Measurements from ENCODE around the gene CHEK2. TPM values are rescaled to one million over a fixed set of nuclear protein-coding genes. Genes with fewer than 3 reads are reported as not detected.
A peak's percentile ranks its signal among the peaks of the same experiment; 100 is the strongest.

CHEK2 gene
- total and polyA plus RNA-seq, 2 of the 4 experiments (the other 2 are of a cell fraction) = 9.9 to 16.1 TPM

DNA sequence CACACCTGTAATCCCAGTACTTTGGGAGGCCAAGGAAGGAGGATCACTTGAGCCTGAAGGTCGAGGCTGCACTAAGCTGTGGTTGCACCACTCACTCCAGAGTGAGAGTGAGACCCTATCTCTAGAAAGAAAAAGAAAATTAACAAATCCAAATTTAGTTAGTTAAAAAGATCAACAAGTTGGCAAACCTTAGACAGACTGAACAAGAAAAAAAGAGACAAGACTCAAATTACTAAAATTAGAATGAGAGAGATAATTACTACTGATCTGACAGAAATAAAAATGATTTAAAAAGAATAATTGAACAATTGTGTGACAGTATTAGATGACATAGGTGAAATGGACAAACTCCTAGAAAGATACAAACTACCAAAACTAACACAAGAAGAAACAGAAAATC is 13.6 kb downstream of the CHEK2 start:
- dilution Hi-C loops (cut with HindIII; ENCODE audit: low sequenced_read_pairs, unreplicated experiment) (no loop called here), in situ Hi-C loops (cut with MboI; ENCODE audit: low sequenced_read_pairs) (no loop called here), intact Hi-C loops (cut with micrococcal nuclease) (no loop called here)
- no peaks in the 10 kb centered on the region for H3K27me3 ChIP-seq (ENCODE audit: control insufficient read depth, insufficient read depth, low read length)
- ChIA-PET POLR2A (ENCODE audit: unreplicated experiment) (no interaction called here), CTCF (no interaction called here)
- H2BK20ac ChIP-seq (ENCODE audit: low read depth, low read length) = no peak overlapping the region
- H2AK9ac ChIP-seq (replicated peaks; ENCODE audit: low read depth, low read length, poor library complexity) = no peak overlapping the region
- DNase-seq (no peak), ATAC-seq (ENCODE audit: low read depth) (no peak)
- no peak overlapping the region for H3K56ac ChIP-seq (ENCODE audit: extremely low read depth, insufficient read depth, low read length)
- no peak overlapping the region for H2AFZ ChIP-seq (replicated peaks; ENCODE audit: low read length, poor library complexity)
- H2AK5ac ChIP-seq (ENCODE audit: low read depth, low read length) = no peak overlapping the region
- H3K36me3 ChIP-seq (ENCODE audit: control insufficient read depth, insufficient read depth, low read length) = peaks cover 2% of the 10 kb centered on the region; the same call in 1 of the 2 replicates
- no TSS peak for BruUV-seq (replicated peaks)
- no peak overlapping the region for H3K4me2 ChIP-seq (ENCODE audit: low read depth, low read length)
- no peak overlapping the region for H3K4ac ChIP-seq (ENCODE audit: low read depth, low read length)
- no peak overlapping the region for H4K8ac ChIP-seq (ENCODE audit: low read depth in 2 of 2, low read length in 2 of 2)
- H3K23ac ChIP-seq (ENCODE audit: low read depth, low read length) = no peak overlapping the region
- H2BK15ac ChIP-seq (ENCODE audit: low read depth, low read length) = no peak overlapping the region; the same call in 2 of the 3 replicates
- H3K9me3 ChIP-seq (ENCODE audit: control insufficient read depth, insufficient read depth, low read length) = no peaks in the 10 kb centered on the region
- peaks cover 0 to 5% of the 10 kb centered on the region in 2 experiments; a peak in 1 of 4 replicates for H3K79me1 ChIP-seq (ENCODE audit: low read depth in 1 of 2, low read length in 2 of 2)
- H4K20me1 ChIP-seq (ENCODE audit: insufficient read depth, low read length) = no peaks in the 10 kb centered on the region
- no CpG with 5 or more reads among the region's 1 CpG for WGBS, 2 experiments (ENCODE audit: extremely low coverage in 2 of 2, insufficient read length in 1 of 2)
- H4K5ac ChIP-seq (ENCODE audit: low read depth, low read length) = peak overlapping the region; percentile 47; the same call in 1 of the 2 replicates
- H2BK5ac ChIP-seq (ENCODE audit: low read depth, low read length, poor library complexity, severe bottlenecking) = no peak overlapping the region
- peaks cover 2% of the 10 kb centered on the region for H3K4me1 ChIP-seq (ENCODE audit: control insufficient read depth, insufficient read depth, low read length)
- H4K91ac ChIP-seq (ENCODE audit: insufficient read depth, low read depth, low read length) = no peak overlapping the region
- H3K9me1 ChIP-seq (ENCODE audit: insufficient read depth, low read length) = peaks cover 8% of the 10 kb centered on the region
- no peak overlapping the region for H3K14ac ChIP-seq (replicated peaks; ENCODE audit: low read depth, low read length)
- no peak overlapping the region for H3K9ac ChIP-seq (ENCODE audit: low read depth, low read length)
- TF ChIP-seq MAFK (IDR thresholded peaks at IDR 0.05; ENCODE audit: low read depth, low read length) (no peak), CHD1 (IDR thresholded peaks at IDR 0.05; ENCODE audit: low read depth, low read length) (no peak), MXI1 (IDR thresholded peaks at IDR 0.05; ENCODE audit: borderline replicate concordance, low read depth, low read length) (no peak), FOS (IDR thresholded peaks at IDR 0.05; ENCODE audit: low read depth, low read length) (no peak), RFX5 (IDR thresholded peaks at IDR 0.05; ENCODE audit: low read depth, low read length) (no peak), SMC3 (IDR thresholded peaks at IDR 0.05; ENCODE audit: low read depth, low read length) (no peak), RCOR1 (IDR thresholded peaks at IDR 0.05; ENCODE audit: insufficient replicate concordance, low read length) (no peak), BHLHE40 (IDR thresholded peaks at IDR 0.05; ENCODE audit: low read depth, low read length) (no peak), POLR2A (IDR thresholded peaks at IDR 0.05; ENCODE audit: low read depth, low read length) (no peak), NFE2L2 (IDR thresholded peaks at IDR 0.05; ENCODE audit: low read depth, low read length) (no peak), CEBPB (IDR thresholded peaks at IDR 0.05; ENCODE audit: low read depth, low read length) (no peak), MAZ (IDR thresholded peaks at IDR 0.05; ENCODE audit: borderline replicate concordance, low read depth, low read length) (no peak), RAD21 (IDR thresholded peaks at IDR 0.05; ENCODE audit: low read length) (no peak)
- TF ChIP-seq, protein P1, sequence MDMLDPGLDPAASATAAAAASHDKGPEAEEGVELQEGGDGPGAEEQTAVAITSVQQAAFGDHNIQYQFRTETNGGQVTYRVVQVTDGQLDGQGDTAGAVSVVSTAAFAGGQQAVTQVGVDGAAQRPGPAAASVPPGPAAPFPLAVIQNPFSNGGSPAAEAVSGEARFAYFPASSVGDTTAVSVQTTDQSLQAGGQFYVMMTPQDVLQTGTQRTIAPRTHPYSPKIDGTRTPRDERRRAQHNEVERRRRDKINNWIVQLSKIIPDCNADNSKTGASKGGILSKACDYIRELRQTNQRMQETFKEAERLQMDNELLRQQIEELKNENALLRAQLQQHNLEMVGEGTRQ (IDR thresholded peaks at IDR 0.05; ENCODE audit: low read depth, low read length) = no peak
- TF ChIP-seq, protein P2, sequence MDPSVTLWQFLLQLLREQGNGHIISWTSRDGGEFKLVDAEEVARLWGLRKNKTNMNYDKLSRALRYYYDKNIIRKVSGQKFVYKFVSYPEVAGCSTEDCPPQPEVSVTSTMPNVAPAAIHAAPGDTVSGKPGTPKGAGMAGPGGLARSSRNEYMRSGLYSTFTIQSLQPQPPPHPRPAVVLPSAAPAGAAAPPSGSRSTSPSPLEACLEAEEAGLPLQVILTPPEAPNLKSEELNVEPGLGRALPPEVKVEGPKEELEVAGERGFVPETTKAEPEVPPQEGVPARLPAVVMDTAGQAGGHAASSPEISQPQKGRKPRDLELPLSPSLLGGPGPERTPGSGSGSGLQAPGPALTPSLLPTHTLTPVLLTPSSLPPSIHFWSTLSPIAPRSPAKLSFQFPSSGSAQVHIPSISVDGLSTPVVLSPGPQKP (IDR thresholded peaks at IDR 0.05; ENCODE audit: borderline replicate concordance, low read depth, low read length) = no peak
- TF ChIP-seq, protein P3, sequence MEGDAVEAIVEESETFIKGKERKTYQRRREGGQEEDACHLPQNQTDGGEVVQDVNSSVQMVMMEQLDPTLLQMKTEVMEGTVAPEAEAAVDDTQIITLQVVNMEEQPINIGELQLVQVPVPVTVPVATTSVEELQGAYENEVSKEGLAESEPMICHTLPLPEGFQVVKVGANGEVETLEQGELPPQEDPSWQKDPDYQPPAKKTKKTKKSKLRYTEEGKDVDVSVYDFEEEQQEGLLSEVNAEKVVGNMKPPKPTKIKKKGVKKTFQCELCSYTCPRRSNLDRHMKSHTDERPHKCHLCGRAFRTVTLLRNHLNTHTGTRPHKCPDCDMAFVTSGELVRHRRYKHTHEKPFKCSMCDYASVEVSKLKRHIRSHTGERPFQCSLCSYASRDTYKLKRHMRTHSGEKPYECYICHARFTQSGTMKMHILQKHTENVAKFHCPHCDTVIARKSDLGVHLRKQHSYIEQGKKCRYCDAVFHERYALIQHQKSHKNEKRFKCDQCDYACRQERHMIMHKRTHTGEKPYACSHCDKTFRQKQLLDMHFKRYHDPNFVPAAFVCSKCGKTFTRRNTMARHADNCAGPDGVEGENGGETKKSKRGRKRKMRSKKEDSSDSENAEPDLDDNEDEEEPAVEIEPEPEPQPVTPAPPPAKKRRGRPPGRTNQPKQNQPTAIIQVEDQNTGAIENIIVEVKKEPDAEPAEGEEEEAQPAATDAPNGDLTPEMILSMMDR (conservative IDR thresholded peaks at IDR 0.05; ENCODE audit: low read depth, low read length) = no peak
- H3K27ac ChIP-seq (ENCODE audit: insufficient read depth, low read length) = no peak overlapping the region
- H2BK120ac ChIP-seq (ENCODE audit: low read depth, low read length) = no peak overlapping the region
- H3K4me3 ChIP-seq (ENCODE audit: insufficient read depth, low read depth, low read length) = no peak overlapping the region
- no peak overlapping the region for H3K18ac ChIP-seq (ENCODE audit: low read depth, low read length)
